Nephron (organoid): ENCODE measurements around the gene SMIM41.
A peak's percentile ranks its signal among the peaks of the same experiment; 100 is the strongest.

Source experiments
- H3K27ac Mint-ChIP-seq, 3 experiments: 2 replicates each; pipeline ENCODE4 v1.8.0; 2020; ENCODE audit warnings: mixed read lengths in 3 of 3, mild to moderate bottlenecking in 2 of 3, moderate library complexity in 1 of 3
- H3K27me3 Mint-ChIP-seq: 2 replicates; pipeline ENCODE4 v1.8.0; 2021; ENCODE audit warnings: low read depth, mild to moderate bottlenecking, moderate library complexity, mixed read lengths
- H3K36me3 Mint-ChIP-seq: 2 replicates; pipeline ENCODE4 v1.8.0; 2020; ENCODE audit warnings: low read depth, mixed read lengths
- H3K4me1 Mint-ChIP-seq: 2 replicates; pipeline ENCODE4 v1.8.0; 2020; ENCODE audit warnings: mixed read lengths
- H3K4me3 Mint-ChIP-seq, 3 experiments: 2 replicates each; pipeline ENCODE4 v1.8.0; 2020; ENCODE audit warnings: mild to moderate bottlenecking in 3 of 3, mixed read lengths in 3 of 3, moderate library complexity in 2 of 3
- H3K9me3 Mint-ChIP-seq: 2 replicates; pipeline ENCODE4 v1.8.0; 2020; ENCODE audit warnings: mixed read lengths
- TF ChIP-seq, protein P1 (sequence below), 3 experiments: fragments of 200-600 bp; sonication (generic); IDR thresholded peaks; one replicate each; pipeline ENCODE4 v1.5.0; 2021; ENCODE audit warnings: antibody characterized with exemption in 3 of 3; ENCODE audit not compliant: unreplicated experiment in 3 of 3

SMIM41 gene

DNA sequence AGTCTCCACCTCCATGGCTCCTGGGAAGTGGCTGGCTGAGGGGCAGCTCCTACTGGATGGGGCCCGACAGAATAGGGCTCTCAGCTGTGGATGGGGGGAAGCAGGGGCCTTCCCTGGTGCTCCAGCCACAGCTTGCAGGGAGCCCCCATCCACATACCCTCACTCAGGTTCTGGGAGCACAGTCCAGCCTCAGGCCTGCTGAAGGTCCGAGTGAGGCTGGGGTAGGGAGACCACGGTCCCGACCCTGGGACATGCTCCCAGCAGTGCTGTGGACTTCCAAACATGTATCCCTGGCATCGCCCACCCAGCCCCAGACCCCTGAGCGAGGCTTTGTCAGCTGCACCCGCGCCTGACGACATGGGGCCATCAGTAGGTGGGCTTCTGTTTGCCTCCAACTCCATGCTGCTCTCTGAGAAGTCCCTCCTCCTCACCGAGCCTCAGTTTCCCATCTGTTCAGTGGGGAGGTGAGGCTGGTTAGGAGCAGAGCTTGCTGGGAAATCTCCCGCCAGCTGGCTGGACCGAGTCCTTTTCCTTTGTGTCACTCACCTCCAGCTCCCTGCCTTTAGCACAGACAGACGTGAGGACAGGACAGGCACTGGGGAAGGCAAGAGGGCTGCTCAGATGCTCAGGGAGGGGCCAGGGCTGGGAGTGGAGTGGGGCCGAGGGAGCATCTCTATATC lies 18.9 kb upstream of the SMIM41 start:
- TF ChIP-seq, protein P1, sequence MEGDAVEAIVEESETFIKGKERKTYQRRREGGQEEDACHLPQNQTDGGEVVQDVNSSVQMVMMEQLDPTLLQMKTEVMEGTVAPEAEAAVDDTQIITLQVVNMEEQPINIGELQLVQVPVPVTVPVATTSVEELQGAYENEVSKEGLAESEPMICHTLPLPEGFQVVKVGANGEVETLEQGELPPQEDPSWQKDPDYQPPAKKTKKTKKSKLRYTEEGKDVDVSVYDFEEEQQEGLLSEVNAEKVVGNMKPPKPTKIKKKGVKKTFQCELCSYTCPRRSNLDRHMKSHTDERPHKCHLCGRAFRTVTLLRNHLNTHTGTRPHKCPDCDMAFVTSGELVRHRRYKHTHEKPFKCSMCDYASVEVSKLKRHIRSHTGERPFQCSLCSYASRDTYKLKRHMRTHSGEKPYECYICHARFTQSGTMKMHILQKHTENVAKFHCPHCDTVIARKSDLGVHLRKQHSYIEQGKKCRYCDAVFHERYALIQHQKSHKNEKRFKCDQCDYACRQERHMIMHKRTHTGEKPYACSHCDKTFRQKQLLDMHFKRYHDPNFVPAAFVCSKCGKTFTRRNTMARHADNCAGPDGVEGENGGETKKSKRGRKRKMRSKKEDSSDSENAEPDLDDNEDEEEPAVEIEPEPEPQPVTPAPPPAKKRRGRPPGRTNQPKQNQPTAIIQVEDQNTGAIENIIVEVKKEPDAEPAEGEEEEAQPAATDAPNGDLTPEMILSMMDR (IDR thresholded peaks at IDR 0.05; ENCODE audit: unreplicated experiment in 3 of 3): no peak
- Mint-ChIP-seq H3K4me3 (no peak overlapping the region), H3K27me3 (no peaks in the 10 kb centered on the region), H3K4me1 (peaks cover 25% of the 10 kb centered on the region), H3K27ac (no peak overlapping the region), H3K36me3 (no peaks in the 10 kb centered on the region), H3K9me3 (no peaks in the 10 kb centered on the region)

DNA sequence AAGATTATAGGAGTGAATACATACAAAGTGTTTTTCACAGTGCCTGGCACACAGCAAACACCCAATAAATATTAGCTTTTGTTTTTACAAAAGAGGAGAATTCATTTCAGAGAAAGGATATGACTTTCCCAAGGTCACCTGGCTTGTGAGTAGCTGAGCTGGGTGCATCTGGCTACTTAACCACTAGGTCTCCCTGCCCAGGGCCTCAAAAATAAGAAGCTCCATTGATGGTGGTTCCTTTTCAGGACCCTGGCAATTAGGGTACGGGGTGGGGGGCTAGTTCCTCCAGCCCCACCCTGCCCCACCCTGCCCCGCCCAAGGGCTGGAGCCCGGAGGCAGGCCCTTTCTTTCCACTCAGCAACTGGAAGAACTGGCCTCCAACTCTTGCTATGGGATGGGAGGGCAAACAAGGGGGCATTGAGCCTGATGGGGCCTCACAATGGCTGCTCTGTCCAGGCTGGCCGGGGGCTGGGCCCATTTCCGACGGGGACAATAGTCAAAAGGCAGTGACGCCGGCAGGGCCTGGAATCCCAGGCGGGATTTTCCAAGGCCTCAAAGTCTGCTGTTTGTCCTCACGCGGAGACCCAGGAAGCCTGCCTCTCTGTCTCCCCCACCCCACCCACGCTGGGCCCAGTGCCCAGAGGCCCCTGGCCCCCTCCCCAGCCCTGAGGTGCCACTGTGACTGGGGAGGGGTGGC lies 17.9 kb upstream of the SMIM41 start:
- Mint-ChIP-seq H3K4me1 (peaks cover 21% of the 10 kb centered on the region), H3K27ac (no peak overlapping the region), H3K36me3 (no peaks in the 10 kb centered on the region), H3K4me3 (no peak overlapping the region), H3K9me3 (no peaks in the 10 kb centered on the region), H3K27me3 (peaks cover 4% of the 10 kb centered on the region)
- TF ChIP-seq, protein P1 (IDR thresholded peaks at IDR 0.05; ENCODE audit: unreplicated experiment in 3 of 3): no peak

DNA sequence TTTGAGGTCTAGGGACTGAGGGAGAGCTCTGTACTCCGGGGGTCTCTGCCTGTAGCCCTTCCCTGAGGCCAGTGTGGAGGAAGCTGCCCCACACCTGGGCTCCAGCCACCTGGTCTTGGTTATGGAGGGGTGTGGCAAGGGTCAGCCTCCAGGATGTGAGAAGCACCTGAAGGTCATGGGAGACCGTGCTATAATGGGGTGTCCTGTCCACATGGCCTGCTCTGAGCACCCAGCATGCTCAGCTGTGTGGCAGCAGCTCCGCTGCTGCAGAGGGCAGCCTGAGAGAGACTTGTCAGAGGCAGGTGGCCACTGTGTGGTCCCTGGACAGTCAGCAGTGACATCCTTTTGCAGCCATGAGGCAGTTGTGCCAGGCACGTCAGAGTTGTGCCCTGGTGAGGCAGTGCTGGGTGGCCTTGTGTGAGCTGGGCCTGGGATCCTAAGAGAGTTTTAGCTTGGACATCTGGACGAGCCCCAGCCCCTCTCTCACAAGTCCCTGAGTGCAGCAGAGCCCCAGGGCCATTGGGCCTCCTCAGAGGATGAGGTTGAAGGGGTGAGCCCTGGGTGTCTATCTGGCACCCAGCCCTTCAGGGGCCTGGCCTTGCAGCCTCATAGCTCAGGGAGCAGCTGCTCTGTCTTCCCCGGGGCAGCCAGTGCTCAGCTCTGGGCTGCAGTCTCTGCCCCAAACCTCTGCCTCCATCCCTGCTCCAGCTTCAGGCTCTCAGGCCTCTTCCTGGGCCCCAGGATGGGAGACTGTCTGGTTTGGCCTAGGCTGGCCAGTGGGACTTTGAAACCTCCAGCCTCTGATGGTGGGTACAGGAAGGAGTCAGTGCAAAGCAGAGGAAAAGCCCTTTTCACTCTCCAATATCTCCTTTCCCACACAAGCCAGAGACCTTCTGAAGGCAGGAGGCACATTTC lies 17.1 kb upstream of the SMIM41 start:
- H3K27ac Mint-ChIP-seq: no peak overlapping the region
- TF ChIP-seq, protein P1 (IDR thresholded peaks at IDR 0.05; ENCODE audit: unreplicated experiment in 3 of 3): no peak
- no peaks in the 10 kb centered on the region for H3K36me3 Mint-ChIP-seq
- no peaks in the 10 kb centered on the region for H3K9me3 Mint-ChIP-seq
- H3K27me3 Mint-ChIP-seq: peaks cover 4% of the 10 kb centered on the region
- no peak overlapping the region for H3K4me3 Mint-ChIP-seq
- peaks cover 13% of the 10 kb centered on the region for H3K4me1 Mint-ChIP-seq

DNA sequence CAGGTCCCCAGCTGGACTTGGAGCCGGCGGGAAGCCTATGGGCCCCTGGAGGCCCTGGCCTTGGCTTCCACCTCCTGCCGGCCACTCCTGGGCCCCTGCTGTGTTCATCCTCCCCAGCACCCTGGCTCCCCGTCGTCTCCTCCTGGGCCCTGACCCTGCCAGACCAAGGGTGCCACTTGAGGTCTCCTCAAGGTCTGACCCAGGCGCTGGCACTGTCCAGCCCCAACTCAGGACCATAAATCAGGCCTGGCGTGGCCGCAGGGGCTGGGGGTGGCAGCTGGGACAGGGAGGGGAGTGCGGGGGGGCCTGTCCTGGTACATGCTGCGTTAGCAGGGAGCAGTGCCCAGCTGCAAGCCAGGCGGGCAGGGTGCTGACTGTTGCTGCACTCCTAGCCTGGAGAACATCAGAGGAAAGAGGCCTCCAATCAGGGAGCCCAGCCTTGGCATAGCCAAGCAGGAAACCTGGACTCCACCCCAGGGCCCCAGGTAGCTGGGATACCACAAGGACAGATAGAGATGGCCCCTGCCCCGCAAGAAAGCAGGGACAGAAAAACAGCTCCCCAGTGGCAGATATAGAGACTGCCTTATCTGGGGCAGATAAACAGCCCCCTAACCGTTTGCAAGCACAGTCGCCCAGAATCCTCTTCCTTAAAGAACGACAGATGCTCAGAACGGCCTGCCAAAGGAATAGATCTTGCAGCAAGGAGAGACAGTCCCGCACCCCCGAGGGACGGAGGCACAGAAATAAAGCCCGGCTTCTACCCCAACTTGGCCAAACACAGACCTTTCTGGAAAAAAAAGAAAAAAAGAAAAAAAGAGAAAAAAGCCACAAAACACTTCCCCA lies 16.2 kb upstream of the SMIM41 start:
- TF ChIP-seq, protein P1 (IDR thresholded peaks at IDR 0.05; ENCODE audit: unreplicated experiment in 3 of 3): no peak
- no peaks in the 10 kb centered on the region for H3K9me3 Mint-ChIP-seq
- no peaks in the 10 kb centered on the region for H3K36me3 Mint-ChIP-seq
- peaks cover 4% of the 10 kb centered on the region for H3K27me3 Mint-ChIP-seq
- no peak overlapping the region for H3K27ac Mint-ChIP-seq
- H3K4me3 Mint-ChIP-seq: peak overlapping the region in 1 of 3 experiments; percentile 49
- H3K4me1 Mint-ChIP-seq: peaks cover 11% of the 10 kb centered on the region

DNA sequence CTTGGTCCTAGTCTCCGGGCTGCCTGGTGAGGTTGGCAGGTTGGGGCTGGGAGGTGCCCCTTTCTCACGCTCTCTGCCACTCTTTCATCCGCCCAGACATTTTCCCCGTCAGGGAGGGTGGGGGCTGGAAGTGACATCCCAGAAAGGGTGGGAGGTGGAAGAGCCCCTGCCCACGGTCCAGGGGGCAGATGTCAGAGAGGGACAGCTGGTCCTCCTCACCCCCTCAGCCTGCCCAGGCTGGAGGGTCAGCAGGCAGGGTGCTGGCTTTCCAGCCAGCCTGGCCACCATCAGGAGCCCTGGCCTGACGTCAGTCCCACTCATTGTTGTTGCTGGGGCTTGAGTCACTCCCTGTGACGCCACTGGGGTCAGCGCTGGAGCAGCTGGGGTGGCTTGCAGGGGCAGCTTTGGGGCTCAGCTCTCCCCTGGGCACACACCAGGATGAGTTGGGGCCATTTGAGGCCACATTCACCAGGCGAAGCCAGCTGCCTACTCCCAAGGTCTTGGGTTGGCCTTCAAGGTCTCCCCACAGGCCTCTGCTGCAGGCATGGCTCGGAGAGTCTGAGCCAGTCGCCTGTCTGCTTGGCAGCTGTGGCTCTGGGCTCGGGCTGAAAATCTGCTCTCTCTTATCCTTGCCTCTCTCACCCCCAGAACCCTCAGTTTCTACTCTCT lies 15.4 kb upstream of the SMIM41 start:
- Mint-ChIP-seq H3K4me1 (peaks cover 7% of the 10 kb centered on the region), H3K36me3 (no peaks in the 10 kb centered on the region), H3K9me3 (no peaks in the 10 kb centered on the region), H3K4me3 (no peak overlapping the region), H3K27ac (no peak overlapping the region), H3K27me3 (peaks cover 4% of the 10 kb centered on the region)
- TF ChIP-seq, protein P1 (IDR thresholded peaks at IDR 0.05; ENCODE audit: unreplicated experiment in 3 of 3): no peak
